PFSK-1 (cell line): ENCODE measurements around the gene KCNC3. TPM values are rescaled to one million over a fixed set of nuclear protein-coding genes. Genes with fewer than 3 reads are reported as not detected.
A peak's percentile ranks its signal among the peaks of the same experiment; 100 is the strongest.

Experiments
- FOXP2 ChIP-seq: optimal IDR thresholded peaks from 2 replicates; pipeline ENCODE3; 2011; ENCODE audit warnings: borderline replicate concordance, control low read depth, inconsistent platforms; ENCODE audit not compliant: insufficient read depth; ENCODE audit errors: extremely low read length, extremely low read depth
- POLR2AphosphoS5 ChIP-seq: IDR thresholded peaks from 2 replicates; pipeline ENCODE4 v1.6.1; 2012; ENCODE audit warnings: low read depth, mild to moderate bottlenecking, control low read depth, low read length, moderate library complexity
- REST ChIP-seq, 2 experiments: IDR thresholded peaks; 2 replicates each; pipeline versions ENCODE4 v1.6.1 to v1.8.0; 2011 to 2012; ENCODE audit warnings: low read depth in 2 of 2, low read length in 2 of 2, control low read depth in 1 of 2, inconsistent platforms in 1 of 2, mild to moderate bottlenecking in 1 of 2, moderate library complexity in 1 of 2; ENCODE audit not compliant: insufficient read depth in 1 of 2
- SIN3A ChIP-seq: IDR thresholded peaks from 2 replicates; pipeline ENCODE4 v1.6.1; 2012; ENCODE audit warnings: mild to moderate bottlenecking, low read length, moderate library complexity, borderline replicate concordance; ENCODE audit not compliant: insufficient read depth
- TAF1 ChIP-seq: IDR thresholded peaks from 2 replicates; pipeline ENCODE4 v1.6.1; 2012; ENCODE audit warnings: low read length, control low read depth, borderline replicate concordance; ENCODE audit not compliant: insufficient read depth
- polyA plus RNA-seq: library from polyadenylated mRNA; unstranded; fragments of >200 nt; gene quantifications from one replicate; pipeline ENCODE4 v1.2.1, GENCODE V29; 2012; ENCODE audit warnings: low read depth, missing spikeins; ENCODE audit not compliant: insufficient read length

Gene KCNC3
- 2.4 TPM for polyA plus RNA-seq

- TF ChIP-seq TAF1 (no peak), REST (IDR thresholded peaks at IDR 0.05; ENCODE audit: insufficient read depth in 1 of 2, low read depth in 2 of 2, low read length in 2 of 2) (no peak), SIN3A (no peak), FOXP2 (peak; percentile 36), POLR2AphosphoS5 (peak; percentile 48; the same call in 1 of the 2 replicates)
Measured at GRCh38 chr19:50329146-50329925, at the start of gene KCNC3. TSS of gene KCNC3 (minus strand) at chr19:50329377. CDS start at chr19:50329082, 295 bp downstream.

- TF ChIP-seq FOXP2 (no peak), TAF1 (no peak), REST (IDR thresholded peaks at IDR 0.05; ENCODE audit: insufficient read depth in 1 of 2, low read depth in 2 of 2, low read length in 2 of 2) (no peak)
Measured at GRCh38 chr19:50378863-50379236, 49.7 kb upstream of the KCNC3 start.

- TF ChIP-seq SIN3A (no peak), REST (IDR thresholded peaks at IDR 0.05; ENCODE audit: insufficient read depth in 1 of 2, low read depth in 2 of 2, low read length in 2 of 2) (no peak), POLR2AphosphoS5 (no peak), TAF1 (no peak), FOXP2 (no peak)
Measured at GRCh38 chr19:50378169-50378862, 49.1 kb upstream of the KCNC3 start.

GRCh38 chr19:50377517-50377916 lies 48.3 kb upstream of the KCNC3 start:
- TF ChIP-seq REST (IDR thresholded peaks at IDR 0.05; ENCODE audit: insufficient read depth in 1 of 2, low read depth in 2 of 2, low read length in 2 of 2) (no peak), TAF1 (no peak), FOXP2 (no peak), SIN3A (no peak), POLR2AphosphoS5 (no peak)
